ENCODE results near the gene OMA1. TPM values are rescaled to one million over a fixed set of nuclear protein-coding genes. Genes with fewer than 3 reads are reported as not detected.

Gene OMA1
- total and polyA plus RNA-seq, 10 of the 15 experiments (the other 5 are each of a cell fraction or from before 2014, with no cell fraction given), result 23.6 to 67.1 (median 47.1) TPM

DNA sequence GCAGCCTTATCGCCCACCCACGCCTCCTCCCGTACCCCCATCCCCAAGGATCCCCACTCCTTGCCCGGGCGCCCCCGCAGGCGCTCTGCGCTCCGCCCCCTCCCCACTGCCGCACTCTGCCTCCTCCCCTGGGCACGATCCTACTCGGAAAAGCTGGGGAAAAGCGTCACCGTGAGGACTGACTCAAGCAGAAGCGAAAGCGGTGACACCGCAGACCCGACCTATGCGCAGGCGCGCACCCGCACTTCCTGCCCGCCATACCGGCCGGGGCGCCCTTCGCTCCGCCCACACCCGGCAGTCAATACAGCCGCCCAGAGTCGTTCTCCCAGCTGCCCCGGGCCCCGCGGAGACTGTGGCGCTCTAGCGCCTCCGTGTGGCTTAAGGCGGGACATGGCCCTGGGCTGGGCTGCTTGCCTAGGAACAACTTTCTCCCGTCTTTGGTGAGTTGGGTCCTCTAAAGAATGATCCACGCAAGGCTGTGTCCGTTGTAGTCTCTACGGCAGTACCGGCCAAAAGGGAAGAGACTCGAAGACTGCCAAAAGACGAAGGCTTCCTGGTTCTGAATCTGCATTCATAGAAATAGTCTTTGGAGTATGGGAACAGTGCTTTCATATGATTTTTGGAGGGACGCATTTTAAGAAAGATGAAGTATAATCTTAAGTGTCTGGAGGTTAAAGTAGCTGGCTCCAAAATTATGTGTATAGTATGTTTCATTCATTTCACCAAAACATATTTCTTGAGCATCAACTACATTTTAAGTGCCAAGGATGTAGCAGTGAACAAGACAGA is at the start of gene OMA1 (continued):
- no peak for TF ChIP-seq NKRF (conservative IDR thresholded peaks at IDR 0.05)
- no peak for TF ChIP-seq ETV6 (conservative IDR thresholded peaks at IDR 0.05 in 1 of 2, IDR thresholded peaks at IDR 0.05 in 1 of 2; ENCODE audit: borderline replicate concordance in 1 of 2, low read depth in 1 of 2)
- no peak for TF ChIP-seq SMAD1 (IDR thresholded peaks at IDR 0.05; ENCODE audit: low read depth, partially characterized antibody)
- TF ChIP-seq NBN (IDR thresholded peaks at IDR 0.05), result peak; percentile 64
- TF ChIP-seq FOXK2 (IDR thresholded peaks at IDR 0.05), result no peak
- TF ChIP-seq BACH1 (IDR thresholded peaks at IDR 0.05; ENCODE audit: borderline replicate concordance), result peak; percentile 13; the same call in 1 of the 2 replicates
- TF ChIP-seq POLR2AphosphoS5 (IDR thresholded peaks at IDR 0.05; ENCODE audit: low read length), result peak; percentile 85
- no peak for TF ChIP-seq RFX5 (IDR thresholded peaks at IDR 0.05; ENCODE audit: low read depth, low read length)
- TF ChIP-seq EED (IDR thresholded peaks at IDR 0.05; ENCODE audit: low read depth), result peak; percentile 78
- TF ChIP-seq, protein P1, sequence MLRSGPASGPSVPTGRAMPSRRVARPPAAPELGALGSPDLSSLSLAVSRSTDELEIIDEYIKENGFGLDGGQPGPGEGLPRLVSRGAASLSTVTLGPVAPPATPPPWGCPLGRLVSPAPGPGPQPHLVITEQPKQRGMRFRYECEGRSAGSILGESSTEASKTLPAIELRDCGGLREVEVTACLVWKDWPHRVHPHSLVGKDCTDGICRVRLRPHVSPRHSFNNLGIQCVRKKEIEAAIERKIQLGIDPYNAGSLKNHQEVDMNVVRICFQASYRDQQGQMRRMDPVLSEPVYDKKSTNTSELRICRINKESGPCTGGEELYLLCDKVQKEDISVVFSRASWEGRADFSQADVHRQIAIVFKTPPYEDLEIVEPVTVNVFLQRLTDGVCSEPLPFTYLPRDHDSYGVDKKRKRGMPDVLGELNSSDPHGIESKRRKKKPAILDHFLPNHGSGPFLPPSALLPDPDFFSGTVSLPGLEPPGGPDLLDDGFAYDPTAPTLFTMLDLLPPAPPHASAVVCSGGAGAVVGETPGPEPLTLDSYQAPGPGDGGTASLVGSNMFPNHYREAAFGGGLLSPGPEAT (IDR thresholded peaks at IDR 0.05; ENCODE audit: low read depth), result peak; percentile 25; the same call in 1 of the 2 replicates
- TF ChIP-seq TBL1XR1 (IDR thresholded peaks at IDR 0.05; ENCODE audit: low read depth, low read length), result no peak
- peak; percentile 81 for TF ChIP-seq DPF2 (IDR thresholded peaks at IDR 0.05)
- no peak for TF ChIP-seq NFIC (IDR thresholded peaks at IDR 0.05; ENCODE audit: low read depth, low read length)
- TF ChIP-seq MEF2B (IDR thresholded peaks at IDR 0.05; ENCODE audit: partially characterized antibody, poor library complexity, severe bottlenecking), result no peak
- no peak for TF ChIP-seq LARP7 (IDR thresholded peaks at IDR 0.05)
- TF ChIP-seq IKZF1 (conservative IDR thresholded peaks at IDR 0.05), result peak; percentile 83; the same call in 1 of the 2 replicates
- peak; percentile 94 for TF ChIP-seq RAD21 (IDR thresholded peaks at IDR 0.05; ENCODE audit: insufficient read depth, low read depth, low read length)
- TF ChIP-seq SP1 (IDR thresholded peaks at IDR 0.05; ENCODE audit: low read depth, low read length), result peak; percentile 25
- peak; percentile 45; the same call in 1 of the 3 replicates for TF ChIP-seq POU2F2 (IDR thresholded peaks at IDR 0.05; ENCODE audit: borderline replicate concordance, low read depth, low read length)
- TF ChIP-seq TCF3 (IDR thresholded peaks at IDR 0.05; ENCODE audit: borderline replicate concordance, insufficient read depth, low read depth, low read length), result peak; percentile 88; the same call in 1 of the 2 replicates
- 0 out of 2 replicates have a peak, but pooled peaks have one; percentile 28 for TF ChIP-seq PAX5 (IDR thresholded peaks at IDR 0.05; ENCODE audit: borderline replicate concordance, low read depth, low read length)
- peak; percentile 48 for TF ChIP-seq HCFC1 (IDR thresholded peaks at IDR 0.05; ENCODE audit: low read length)
- TF ChIP-seq BHLHE40 (IDR thresholded peaks at IDR 0.05; ENCODE audit: borderline replicate concordance in 1 of 2, low read depth in 2 of 2, low read length in 1 of 2), result peak; percentile 54 to 59; a peak in 2 of 4 replicates
- no peak for TF ChIP-seq MEF2A (IDR thresholded peaks at IDR 0.05; ENCODE audit: insufficient read depth, low read depth, low read length)
- no peak for TF ChIP-seq ATF3 (IDR thresholded peaks at IDR 0.05; ENCODE audit: borderline replicate concordance, extremely low read depth, low read depth, low read length)

Data from GM12878 (cell line).